Measurements from ENCODE around the gene FNTB. TPM values are rescaled to one million over a fixed set of nuclear protein-coding genes. Genes with fewer than 3 reads are reported as not detected.

The FNTB gene
- total and polyA plus RNA-seq, 2 of the 13 experiments (the other 11 are each of a cell fraction or from before 2014, with no cell fraction given), result 23.6 to 28.5 TPM

DNA sequence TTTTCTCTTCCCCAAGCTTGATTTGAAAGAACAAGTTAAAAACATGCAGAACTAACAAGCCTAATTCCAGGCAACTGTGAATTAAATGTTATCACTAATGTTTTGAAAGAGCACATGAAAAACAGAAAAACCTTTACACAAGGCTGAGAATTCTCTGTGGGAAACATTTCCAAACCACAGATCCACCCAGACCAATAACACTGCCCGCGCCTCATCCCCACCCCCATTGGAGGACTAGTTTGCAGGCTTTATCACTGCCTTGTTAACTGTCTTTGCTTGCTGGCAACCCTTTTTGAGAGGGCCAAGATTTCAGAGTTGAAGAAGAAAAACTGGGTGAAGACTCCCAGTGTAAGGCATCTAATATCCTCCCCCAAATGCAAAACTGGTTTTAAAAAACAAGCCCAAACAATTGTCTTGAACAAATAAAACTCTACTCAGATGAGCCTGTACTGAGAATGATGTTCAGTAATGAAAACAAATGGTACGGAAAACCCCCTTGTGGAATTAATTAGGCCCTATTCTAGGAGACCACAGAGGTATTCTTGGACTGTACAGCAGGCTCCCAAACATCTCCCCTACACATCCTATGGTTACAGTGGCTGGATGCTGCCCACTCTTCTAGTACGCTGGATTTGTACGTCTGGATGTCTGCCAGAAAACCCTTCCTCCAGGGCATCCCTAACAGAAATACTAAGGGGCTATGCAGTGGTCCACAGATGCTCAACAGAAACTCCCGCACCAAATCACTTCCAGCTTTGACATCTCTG lies 109.8 kb downstream of the FNTB start:
- FAIRE-seq (no peak), ATAC-seq (no peak), DNase-seq (ENCODE audit: low spot score) (no peak)
- POLR2A ChIA-PET, result no interaction called here
- CTCF ChIA-PET (ENCODE audit: low intra/inter-chr PET ratio, low total read pairs), result no interaction called here
- intact Hi-C loops (cut with micrococcal nuclease; ENCODE audit: unreplicated experiment) (no loop called here), in situ Hi-C loops (cut with HindIII; ENCODE audit: extremely low pct_ligation_motif_present, low pct_unique_long_range_greater_than_20kb) (no loop called here)
- Histone ChIP-seq H4K20me1 (ENCODE audit: insufficient read depth, low read length) (no peaks in the 10 kb centered on the region), H3K4me3 (replicated peaks in 1 of 3; ENCODE audit: insufficient read depth in 1 of 3, low read depth in 2 of 3, low read length in 3 of 3) (no peak overlapping the region), H3K27ac (ENCODE audit: extremely low read length, insufficient read depth, low read length) (no peak overlapping the region), H3K27me3 (ENCODE audit: control insufficient read depth in 1 of 2, insufficient read depth in 2 of 2, low read length in 2 of 2) (no peaks in the 10 kb centered on the region), H3K79me2 (ENCODE audit: insufficient read depth, low read length) (peaks cover 41% of the 10 kb centered on the region), H3K9me3 (ENCODE audit: low read length) (no peaks in the 10 kb centered on the region), H3K36me3 (replicated peaks in 1 of 2; ENCODE audit: control insufficient read depth in 1 of 2, insufficient read depth in 2 of 2, low read length in 2 of 2) (peaks cover 16 to 38% of the 10 kb centered on the region in 2 experiments), H3K9ac (ENCODE audit: insufficient read depth, low read depth, low read length) (no peak overlapping the region), H2AFZ (ENCODE audit: low read length) (no peak overlapping the region), H3K4me1 (ENCODE audit: insufficient read depth, low read length) (peaks cover 19% of the 10 kb centered on the region), H3K4me2 (ENCODE audit: low read depth, low read length) (no peak overlapping the region)
- WGBS (ENCODE audit: low lambda C conversion rate), result 97% methylated on average over 6 of the region's 6 CpGs
- TF ChIP-seq RAD21 (CRISPR knock-in tag; IDR thresholded peaks at IDR 0.05), result no peak
- TF ChIP-seq RBFOX2 (IDR thresholded peaks at IDR 0.05; ENCODE audit: low read depth, low read length), result 0 out of 2 replicates have a peak, but pooled peaks have one; percentile 9
- TF ChIP-seq, protein P1, sequence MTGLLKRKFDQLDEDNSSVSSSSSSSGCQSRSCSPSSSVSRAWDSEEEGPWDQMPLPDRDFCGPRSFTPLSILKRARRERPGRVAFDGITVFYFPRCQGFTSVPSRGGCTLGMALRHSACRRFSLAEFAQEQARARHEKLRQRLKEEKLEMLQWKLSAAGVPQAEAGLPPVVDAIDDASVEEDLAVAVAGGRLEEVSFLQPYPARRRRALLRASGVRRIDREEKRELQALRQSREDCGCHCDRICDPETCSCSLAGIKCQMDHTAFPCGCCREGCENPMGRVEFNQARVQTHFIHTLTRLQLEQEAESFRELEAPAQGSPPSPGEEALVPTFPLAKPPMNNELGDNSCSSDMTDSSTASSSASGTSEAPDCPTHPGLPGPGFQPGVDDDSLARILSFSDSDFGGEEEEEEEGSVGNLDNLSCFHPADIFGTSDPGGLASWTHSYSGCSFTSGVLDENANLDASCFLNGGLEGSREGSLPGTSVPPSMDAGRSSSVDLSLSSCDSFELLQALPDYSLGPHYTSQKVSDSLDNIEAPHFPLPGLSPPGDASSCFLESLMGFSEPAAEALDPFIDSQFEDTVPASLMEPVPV (CRISPR knock-in tag; IDR thresholded peaks at IDR 0.05), result no peak
- TF ChIP-seq, protein P2, sequence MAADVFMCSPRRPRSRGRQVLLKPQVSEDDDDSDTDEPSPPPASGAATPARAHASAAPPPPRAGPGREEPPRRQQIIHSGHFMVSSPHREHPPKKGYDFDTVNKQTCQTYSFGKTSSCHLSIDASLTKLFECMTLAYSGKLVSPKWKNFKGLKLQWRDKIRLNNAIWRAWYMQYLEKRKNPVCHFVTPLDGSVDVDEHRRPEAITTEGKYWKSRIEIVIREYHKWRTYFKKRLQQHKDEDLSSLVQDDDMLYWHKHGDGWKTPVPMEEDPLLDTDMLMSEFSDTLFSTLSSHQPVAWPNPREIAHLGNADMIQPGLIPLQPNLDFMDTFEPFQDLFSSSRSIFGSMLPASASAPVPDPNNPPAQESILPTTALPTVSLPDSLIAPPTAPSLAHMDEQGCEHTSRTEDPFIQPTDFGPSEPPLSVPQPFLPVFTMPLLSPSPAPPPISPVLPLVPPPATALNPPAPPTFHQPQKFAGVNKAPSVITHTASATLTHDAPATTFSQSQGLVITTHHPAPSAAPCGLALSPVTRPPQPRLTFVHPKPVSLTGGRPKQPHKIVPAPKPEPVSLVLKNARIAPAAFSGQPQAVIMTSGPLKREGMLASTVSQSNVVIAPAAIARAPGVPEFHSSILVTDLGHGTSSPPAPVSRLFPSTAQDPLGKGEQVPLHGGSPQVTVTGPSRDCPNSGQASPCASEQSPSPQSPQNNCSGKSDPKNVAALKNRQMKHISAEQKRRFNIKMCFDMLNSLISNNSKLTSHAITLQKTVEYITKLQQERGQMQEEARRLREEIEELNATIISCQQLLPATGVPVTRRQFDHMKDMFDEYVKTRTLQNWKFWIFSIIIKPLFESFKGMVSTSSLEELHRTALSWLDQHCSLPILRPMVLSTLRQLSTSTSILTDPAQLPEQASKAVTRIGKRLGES (CRISPR knock-in tag; IDR thresholded peaks at IDR 0.05; ENCODE audit: borderline replicate concordance), result no peak
- TF ChIP-seq ETV5 (CRISPR knock-in tag; IDR thresholded peaks at IDR 0.05; ENCODE audit: borderline replicate concordance), result no peak
- TF ChIP-seq TEAD3 (CRISPR knock-in tag; optimal IDR thresholded peaks at IDR 0.05; ENCODE audit: borderline replicate concordance), result no peak
- no peak for TF ChIP-seq SP5 (CRISPR knock-in tag; IDR thresholded peaks at IDR 0.05; ENCODE audit: borderline replicate concordance, low read depth)
- TF ChIP-seq ZNF160 (CRISPR knock-in tag; IDR thresholded peaks at IDR 0.05), result no peak
- BruUV-seq (replicated peaks), result no TSS peak
